MCF 10A (cell line): Measurements from ENCODE around the gene WDFY3. TPM values are rescaled to one million over a fixed set of nuclear protein-coding genes. Genes with fewer than 3 reads are reported as not detected.
A peak's percentile ranks its signal among the peaks of the same experiment; 100 is the strongest.

ENCODE experiments used
- BruUV-seq: library from RNA; stranded (reverse); fragments of 400-500 nt; replicated peaks from 2 replicates; lab custom pipeline; 2021; lab: Mats Ljungman, UMichigan
- CTCF ChIA-PET: fragments of 300-600 bp; sonication (Branson Sonifier 250); formaldehyde crosslinking; extraction: SDS; loops from one replicate; lab custom pipeline; 2021; ENCODE audit warnings: antibody characterized with exemption, inconsistent platforms; lab: Yijun Ruan, JAX
- POLR2A ChIA-PET: fragments of 300-600, 350-650 bp; sonication (Branson Sonifier 250); formaldehyde crosslinking; extraction: SDS; loops from one replicate; lab custom pipeline; 2020; ENCODE audit warnings: antibody characterized with exemption, inconsistent platforms; lab: Yijun Ruan, JAX
- DNase-seq: peaks from one replicate; pipeline ENCODE4 v3.0.0-alpha.2; 2018; ENCODE audit not compliant: unreplicated experiment
- H3K27ac Mint-ChIP-seq: one replicate; pipeline ENCODE4 v1.8.0; 2022; ENCODE audit warnings: mild to moderate bottlenecking, low read depth, mixed read lengths; ENCODE audit not compliant: unreplicated experiment
- H3K27me3 Mint-ChIP-seq: one replicate; pipeline ENCODE4 v1.8.0; 2022; ENCODE audit warnings: mixed read lengths; ENCODE audit not compliant: insufficient read depth, unreplicated experiment
- H3K36me3 Mint-ChIP-seq: one replicate; pipeline ENCODE4 v1.8.0; 2022; ENCODE audit warnings: mild to moderate bottlenecking, moderate library complexity, mixed read lengths; ENCODE audit not compliant: insufficient read depth, unreplicated experiment
- H3K4me1 Mint-ChIP-seq: one replicate; pipeline ENCODE4 v1.8.0; 2022; ENCODE audit warnings: mixed read lengths; ENCODE audit not compliant: insufficient read depth, unreplicated experiment
- H3K4me3 Mint-ChIP-seq: one replicate; pipeline ENCODE4 v1.8.0; 2022; ENCODE audit warnings: mild to moderate bottlenecking, moderate library complexity, mixed read lengths; ENCODE audit not compliant: unreplicated experiment
- H3K9me3 Mint-ChIP-seq: one replicate; pipeline ENCODE4 v1.8.0; 2022; ENCODE audit warnings: mixed read lengths; ENCODE audit not compliant: unreplicated experiment
- intact Hi-C: fragments of 100-400 bp; cut with micrococcal nuclease; formaldehyde crosslinking; loops from 2 replicates; pipeline ENCODE4 v1.14.1; 2022
- total RNA-seq: library from RNA; stranded (reverse); gene quantifications from 2 replicates; pipeline ENCODE4 v1.2.3, GENCODE V29; 2022
- TF ChIP-seq, protein P1 (sequence below): fragments of 200-600 bp; IDR thresholded peaks from one replicate; pipeline ENCODE4 v1.8.0; 2022; ENCODE audit warnings: antibody characterized with exemption, mild to moderate bottlenecking; ENCODE audit not compliant: unreplicated experiment

WDFY3 gene
- total RNA-seq, 1 experiment from 2014 or later = 90.7 TPM

DNA sequence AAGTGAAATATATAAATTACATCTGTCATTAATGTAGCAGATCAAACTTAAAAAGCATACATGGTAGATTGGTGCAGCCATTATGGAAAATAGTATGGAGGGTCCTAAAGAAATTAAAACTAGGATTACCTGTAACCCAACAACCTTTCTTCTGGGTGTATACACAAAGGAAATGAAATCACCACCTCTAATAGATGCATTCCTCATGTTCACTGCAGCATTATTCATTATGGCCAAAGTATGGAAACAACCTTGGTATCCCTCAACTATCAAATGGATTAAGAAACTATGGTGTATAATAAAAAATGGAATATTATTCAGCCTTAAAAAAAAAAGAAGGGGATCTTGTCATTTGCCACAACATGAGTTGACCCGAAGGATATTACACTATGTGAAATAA is 13.7 kb downstream of the WDFY3 start:
- Mint-ChIP-seq H3K4me3 (no peak overlapping the region), H3K27ac (peak overlapping the region; percentile 74), H3K9me3 (no peaks in the 10 kb centered on the region), H3K27me3 (no peaks in the 10 kb centered on the region), H3K4me1 (peaks cover 36% of the 10 kb centered on the region), H3K36me3 (no peaks in the 10 kb centered on the region)
- CTCF ChIA-PET = interaction anchor here (0.6 to 1.2 kb wide), 2 partner anchors 8 to 93 kb away, joined by 3 read pairs; no protein-coding TSS in a partner anchor
- no TSS peak for BruUV-seq
- DNase-seq = no peak
- TF ChIP-seq, protein P1, sequence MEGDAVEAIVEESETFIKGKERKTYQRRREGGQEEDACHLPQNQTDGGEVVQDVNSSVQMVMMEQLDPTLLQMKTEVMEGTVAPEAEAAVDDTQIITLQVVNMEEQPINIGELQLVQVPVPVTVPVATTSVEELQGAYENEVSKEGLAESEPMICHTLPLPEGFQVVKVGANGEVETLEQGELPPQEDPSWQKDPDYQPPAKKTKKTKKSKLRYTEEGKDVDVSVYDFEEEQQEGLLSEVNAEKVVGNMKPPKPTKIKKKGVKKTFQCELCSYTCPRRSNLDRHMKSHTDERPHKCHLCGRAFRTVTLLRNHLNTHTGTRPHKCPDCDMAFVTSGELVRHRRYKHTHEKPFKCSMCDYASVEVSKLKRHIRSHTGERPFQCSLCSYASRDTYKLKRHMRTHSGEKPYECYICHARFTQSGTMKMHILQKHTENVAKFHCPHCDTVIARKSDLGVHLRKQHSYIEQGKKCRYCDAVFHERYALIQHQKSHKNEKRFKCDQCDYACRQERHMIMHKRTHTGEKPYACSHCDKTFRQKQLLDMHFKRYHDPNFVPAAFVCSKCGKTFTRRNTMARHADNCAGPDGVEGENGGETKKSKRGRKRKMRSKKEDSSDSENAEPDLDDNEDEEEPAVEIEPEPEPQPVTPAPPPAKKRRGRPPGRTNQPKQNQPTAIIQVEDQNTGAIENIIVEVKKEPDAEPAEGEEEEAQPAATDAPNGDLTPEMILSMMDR = no peak
- POLR2A ChIA-PET = interaction anchor here (0.6 to 1.9 kb wide), 5 partner anchors 8 to 364 kb away, joined by 3 to 40 read pairs (median 3); partner anchors contain the start of gene WDFY3
- intact Hi-C loops = no loop called here

DNA sequence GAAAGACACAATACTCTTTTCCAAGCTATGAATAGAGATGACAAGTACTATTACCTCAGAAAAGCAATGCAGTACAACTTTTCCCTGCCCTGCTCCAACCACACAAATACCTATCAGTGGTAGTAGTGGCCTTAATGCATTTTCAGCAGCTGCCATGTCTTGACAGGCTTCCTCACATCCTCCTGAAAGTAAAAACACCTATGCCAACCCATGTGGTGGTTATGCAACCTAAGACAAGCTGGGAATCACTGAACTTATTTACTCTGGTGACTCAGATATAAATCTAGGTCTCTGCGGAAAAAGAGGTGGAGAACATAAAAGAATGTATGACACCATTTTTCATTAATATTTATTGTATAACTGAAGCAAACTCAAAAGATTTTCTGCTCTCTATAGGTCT is 14.5 kb downstream of the WDFY3 start:
- BruUV-seq = no TSS peak
- Mint-ChIP-seq H3K36me3 (no peaks in the 10 kb centered on the region), H3K9me3 (no peaks in the 10 kb centered on the region), H3K27me3 (no peaks in the 10 kb centered on the region), H3K4me3 (no peak overlapping the region), H3K4me1 (peaks cover 36% of the 10 kb centered on the region), H3K27ac (peak overlapping the region; percentile 74)
- intact Hi-C loops = no loop called here
- ChIA-PET CTCF (interaction anchor here (0.7 to 1.2 kb wide), 3 partner anchors 9 to 373 kb away, joined by 3 read pairs; no protein-coding TSS in a partner anchor), POLR2A (interaction anchor here (0.7 to 1.9 kb wide), 5 partner anchors 9 to 367 kb away, joined by 3 to 40 read pairs (median 5); partner anchors contain the start of gene WDFY3)
- TF ChIP-seq, protein P1 = no peak
- DNase-seq = peak; percentile 93

DNA sequence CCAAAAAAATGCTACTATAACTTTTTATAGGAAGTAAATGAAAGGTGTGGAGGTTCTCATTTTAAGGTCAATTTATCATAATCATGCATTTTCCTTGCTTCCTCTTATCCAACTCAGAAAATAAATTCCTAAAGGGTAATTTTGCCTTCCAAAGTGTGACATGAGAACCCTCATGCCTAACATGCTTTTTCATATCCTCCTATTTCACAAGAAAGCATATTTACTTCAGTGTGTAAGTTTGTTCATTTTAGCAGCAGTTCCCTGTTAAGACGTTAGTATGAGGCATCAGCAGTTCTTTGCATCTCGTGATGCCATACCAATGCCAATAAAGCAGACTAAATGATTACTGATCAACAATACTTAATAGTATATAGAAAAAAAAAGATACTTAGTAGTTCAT is 18.4 kb downstream of the WDFY3 start:
- TF ChIP-seq, protein P1 = no peak
- H3K4me3 Mint-ChIP-seq = no peak overlapping the region
- H3K27me3 Mint-ChIP-seq = no peaks in the 10 kb centered on the region
- intact Hi-C loops = no loop called here
- H3K4me1 Mint-ChIP-seq = peaks cover 21% of the 10 kb centered on the region
- POLR2A ChIA-PET = interaction anchor here (1.2 to 1.7 kb wide), 2 partner anchors 15 to 18 kb away, joined by 5 to 9 read pairs; partner anchors contain the start of gene WDFY3
- H3K36me3 Mint-ChIP-seq = no peaks in the 10 kb centered on the region
- no TSS peak for BruUV-seq
- CTCF ChIA-PET = interaction anchor here (0.7 kb wide), 1 partner anchor 519 kb away, joined by 3 read pairs; no protein-coding TSS in a partner anchor
- H3K27ac Mint-ChIP-seq = no peak overlapping the region
- DNase-seq = no peak
- H3K9me3 Mint-ChIP-seq = no peaks in the 10 kb centered on the region

DNA sequence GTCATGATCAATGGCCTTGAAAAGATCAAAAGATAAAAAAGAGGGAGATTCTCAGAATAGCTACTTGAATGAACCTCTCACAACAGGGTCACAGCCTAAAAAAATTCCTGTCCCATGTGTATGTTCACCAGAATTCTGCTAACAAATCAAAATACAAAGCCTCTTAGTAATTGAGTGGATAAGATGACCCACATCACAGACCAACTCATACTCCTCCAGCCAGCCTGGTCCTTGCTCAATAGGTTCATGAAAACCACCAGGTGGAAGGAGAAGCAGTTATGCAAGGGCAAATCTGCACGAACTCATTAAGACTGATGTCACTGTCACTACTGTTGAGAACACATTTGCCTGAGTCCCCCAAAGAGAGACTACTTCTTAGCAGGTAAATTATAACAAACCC is 21.5 kb downstream of the WDFY3 start:
- intact Hi-C loops = no loop called here

More for the DNA sequence above, 21.5 kb downstream of the WDFY3 start:
- no peaks in the 10 kb centered on the region for H3K36me3 Mint-ChIP-seq
- no TSS peak for BruUV-seq
- H3K4me3 Mint-ChIP-seq = no peak overlapping the region
- H3K27ac Mint-ChIP-seq = no peak overlapping the region
- TF ChIP-seq, protein P1 = no peak
- H3K9me3 Mint-ChIP-seq = no peaks in the 10 kb centered on the region
- DNase-seq = peak; percentile 39
- peaks cover 7% of the 10 kb centered on the region for H3K4me1 Mint-ChIP-seq
- ChIA-PET POLR2A (interaction anchor here (0.6 to 1.1 kb wide), 2 partner anchors 22 to 1501 kb away, joined by 3 to 4 read pairs; partner anchors contain the start of gene WDFY3), CTCF (interaction anchor here (0.6 kb wide), 1 partner anchor 1027 kb away, joined by 3 read pairs; no protein-coding TSS in a partner anchor)
- no peaks in the 10 kb centered on the region for H3K27me3 Mint-ChIP-seq
